ENCODE results near the gene PROSER1. TPM values are rescaled to one million over a fixed set of nuclear protein-coding genes. Genes with fewer than 3 reads are reported as not detected.

PROSER1 gene
- total RNA-seq, 1 experiment from 2014 or later = 58.5 TPM

DNA sequence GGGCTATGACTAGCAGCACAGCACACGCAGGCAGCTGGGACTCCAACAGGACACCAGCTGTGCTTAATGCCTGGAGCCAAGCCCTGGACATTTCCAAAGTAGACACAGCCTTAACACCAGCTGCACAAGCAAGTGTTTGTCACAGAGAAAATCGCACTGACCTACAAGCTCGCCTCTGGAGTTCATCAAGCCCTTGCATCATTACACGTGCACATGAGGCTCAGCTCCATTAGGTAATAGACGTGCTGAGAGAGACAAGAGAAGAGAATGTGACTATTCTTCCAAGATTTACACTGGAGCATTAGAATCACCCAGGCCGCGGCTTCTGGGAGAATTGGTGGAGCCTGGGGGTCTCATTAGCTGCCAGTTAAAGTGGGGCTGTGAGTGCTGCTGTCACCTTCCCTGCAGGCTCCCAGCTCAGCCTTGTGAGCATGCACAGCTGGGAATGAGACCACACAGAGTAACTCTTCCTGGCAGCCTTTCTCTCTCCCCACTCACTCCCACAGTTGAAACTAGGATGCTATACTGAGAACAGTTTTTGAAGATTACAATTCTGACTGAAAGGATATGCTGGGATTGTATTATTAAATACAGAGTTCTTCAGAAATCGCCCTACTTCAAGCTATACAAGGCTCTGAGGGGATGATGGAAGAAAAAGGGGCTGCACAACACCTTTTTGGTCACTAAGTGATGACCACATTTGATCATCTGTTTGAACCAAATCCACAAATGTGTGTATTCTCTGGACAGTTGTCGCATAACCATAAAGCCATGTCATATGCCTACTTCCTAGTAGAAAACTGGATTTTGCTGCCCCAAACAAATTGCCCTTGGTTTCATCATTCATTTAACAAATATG lies 57.8 kb downstream of the PROSER1 start:
- intact Hi-C loops (cut with micrococcal nuclease; ENCODE audit: unreplicated experiment) = no loop called here
- ChIA-PET POLR2A (ENCODE audit: low non-redundant PET) (no interaction called here), CTCF (no interaction called here)
- Histone ChIP-seq H3K27ac (ENCODE audit: low read depth, low read length, poor library complexity, severe bottlenecking) (no peak overlapping the region), H3K4me3 (ENCODE audit: low read depth, low read length, poor library complexity, severe bottlenecking) (no peak overlapping the region), H3K4me1 (ENCODE audit: insufficient read depth, low read length, poor library complexity, severe bottlenecking) (no peaks in the 10 kb centered on the region), H3K27me3 (replicated peaks; ENCODE audit: insufficient read depth, low read depth, low read length, poor library complexity) (no peaks in the 10 kb centered on the region), H3K36me3 (ENCODE audit: insufficient read depth, low read length, poor library complexity, severe bottlenecking) (no peaks in the 10 kb centered on the region), H3K9me3 (ENCODE audit: low read depth, low read length, poor library complexity, severe bottlenecking) (no peaks in the 10 kb centered on the region)
- DNase-seq (ENCODE audit: low spot score) = no peak
- BruUV-seq (replicated peaks) = no TSS peak
- TF ChIP-seq, protein P1, sequence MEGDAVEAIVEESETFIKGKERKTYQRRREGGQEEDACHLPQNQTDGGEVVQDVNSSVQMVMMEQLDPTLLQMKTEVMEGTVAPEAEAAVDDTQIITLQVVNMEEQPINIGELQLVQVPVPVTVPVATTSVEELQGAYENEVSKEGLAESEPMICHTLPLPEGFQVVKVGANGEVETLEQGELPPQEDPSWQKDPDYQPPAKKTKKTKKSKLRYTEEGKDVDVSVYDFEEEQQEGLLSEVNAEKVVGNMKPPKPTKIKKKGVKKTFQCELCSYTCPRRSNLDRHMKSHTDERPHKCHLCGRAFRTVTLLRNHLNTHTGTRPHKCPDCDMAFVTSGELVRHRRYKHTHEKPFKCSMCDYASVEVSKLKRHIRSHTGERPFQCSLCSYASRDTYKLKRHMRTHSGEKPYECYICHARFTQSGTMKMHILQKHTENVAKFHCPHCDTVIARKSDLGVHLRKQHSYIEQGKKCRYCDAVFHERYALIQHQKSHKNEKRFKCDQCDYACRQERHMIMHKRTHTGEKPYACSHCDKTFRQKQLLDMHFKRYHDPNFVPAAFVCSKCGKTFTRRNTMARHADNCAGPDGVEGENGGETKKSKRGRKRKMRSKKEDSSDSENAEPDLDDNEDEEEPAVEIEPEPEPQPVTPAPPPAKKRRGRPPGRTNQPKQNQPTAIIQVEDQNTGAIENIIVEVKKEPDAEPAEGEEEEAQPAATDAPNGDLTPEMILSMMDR (conservative IDR thresholded peaks at IDR 0.05; ENCODE audit: low read depth, low read length) = no peak
- no peak for TF ChIP-seq EZH2 (IDR thresholded peaks at IDR 0.05; ENCODE audit: borderline replicate concordance, low read depth, low read length, poor library complexity, severe bottlenecking)

DNA sequence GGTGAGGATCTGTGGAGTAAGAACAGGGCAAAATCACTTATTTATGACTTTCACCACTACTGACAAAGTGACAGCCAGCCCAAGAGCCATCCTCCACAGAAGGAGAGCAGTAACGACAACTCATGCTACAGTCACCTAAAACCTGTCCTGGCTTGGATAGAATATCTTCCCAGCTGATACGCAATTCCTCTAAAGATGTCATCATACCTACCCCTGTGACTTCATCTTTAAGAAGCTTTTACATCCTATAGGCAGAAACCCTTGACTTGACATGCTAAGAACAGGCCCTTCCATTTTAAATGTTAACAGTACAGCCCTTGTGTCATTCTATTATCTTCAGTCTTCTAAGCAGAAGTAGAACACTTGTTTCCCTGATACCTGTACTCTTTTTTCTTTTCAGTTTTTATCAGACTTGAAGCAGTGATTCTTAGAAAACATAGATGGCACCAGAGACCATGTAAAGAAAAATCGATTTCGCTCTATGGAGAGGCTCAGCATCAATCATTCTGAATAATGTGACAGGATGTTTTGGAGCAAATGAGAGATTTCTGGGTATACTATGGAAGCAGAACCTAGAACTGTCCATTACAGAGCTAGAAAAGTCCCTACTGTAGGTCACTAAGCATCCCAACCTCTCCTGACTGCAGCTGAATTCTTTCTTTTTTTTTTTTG lies 67.4 kb downstream of the PROSER1 start:
- POLR2A ChIA-PET (ENCODE audit: low non-redundant PET) = no interaction called here
- no peak for DNase-seq (ENCODE audit: low spot score)
- intact Hi-C loops (cut with micrococcal nuclease; ENCODE audit: unreplicated experiment) = no loop called here

DNA sequence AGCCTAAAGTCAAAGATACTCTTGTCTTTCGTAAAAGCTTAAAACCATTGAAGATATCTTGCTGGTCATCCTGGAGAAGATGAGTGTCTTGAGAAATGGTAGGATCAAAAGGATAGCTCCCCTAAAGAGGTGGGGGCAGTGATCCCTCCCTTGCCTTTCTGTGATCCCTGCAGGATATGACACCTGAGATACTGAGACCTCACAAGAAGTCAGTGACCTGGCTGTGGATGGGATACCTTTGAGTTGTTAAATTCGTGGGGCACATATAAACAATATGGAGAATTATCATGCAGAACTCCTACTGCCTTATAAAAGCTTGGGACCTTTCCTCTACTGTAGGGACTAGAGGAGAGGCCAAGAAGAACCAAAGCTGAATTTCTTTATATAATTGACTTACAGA lies 68.7 kb downstream of the PROSER1 start:
- CTCF ChIA-PET = no interaction called here
- Histone ChIP-seq H3K27me3 (replicated peaks; ENCODE audit: insufficient read depth, low read depth, low read length, poor library complexity) (no peaks in the 10 kb centered on the region), H3K9me3 (ENCODE audit: low read depth, low read length, poor library complexity, severe bottlenecking) (no peaks in the 10 kb centered on the region), H3K36me3 (ENCODE audit: insufficient read depth, low read length, poor library complexity, severe bottlenecking) (no peaks in the 10 kb centered on the region), H3K27ac (ENCODE audit: low read depth, low read length, poor library complexity, severe bottlenecking) (no peak overlapping the region), H3K4me1 (ENCODE audit: insufficient read depth, low read length, poor library complexity, severe bottlenecking) (no peaks in the 10 kb centered on the region), H3K4me3 (ENCODE audit: low read depth, low read length, poor library complexity, severe bottlenecking) (no peak overlapping the region)
- TF ChIP-seq EZH2 (IDR thresholded peaks at IDR 0.05; ENCODE audit: borderline replicate concordance, low read depth, low read length, poor library complexity, severe bottlenecking) = no peak
- TF ChIP-seq, protein P1 (conservative IDR thresholded peaks at IDR 0.05; ENCODE audit: low read depth, low read length) = no peak
- intact Hi-C loops (cut with micrococcal nuclease; ENCODE audit: unreplicated experiment) = no loop called here
- POLR2A ChIA-PET (ENCODE audit: low non-redundant PET) = no interaction called here
- no TSS peak for BruUV-seq (replicated peaks)
- no peak for DNase-seq (ENCODE audit: low spot score)

More for the DNA sequence above, 67.4 kb downstream of the PROSER1 start:
- H3K36me3 ChIP-seq (ENCODE audit: insufficient read depth, low read length, poor library complexity, severe bottlenecking) = no peaks in the 10 kb centered on the region
- no TSS peak for BruUV-seq (replicated peaks)
- H3K4me3 ChIP-seq (ENCODE audit: low read depth, low read length, poor library complexity, severe bottlenecking) = no peak overlapping the region
- no peaks in the 10 kb centered on the region for H3K4me1 ChIP-seq (ENCODE audit: insufficient read depth, low read length, poor library complexity, severe bottlenecking)
- CTCF ChIA-PET = no interaction called here
- H3K27ac ChIP-seq (ENCODE audit: low read depth, low read length, poor library complexity, severe bottlenecking) = no peak overlapping the region
- TF ChIP-seq EZH2 (IDR thresholded peaks at IDR 0.05; ENCODE audit: borderline replicate concordance, low read depth, low read length, poor library complexity, severe bottlenecking) = no peak
- TF ChIP-seq, protein P1 (conservative IDR thresholded peaks at IDR 0.05; ENCODE audit: low read depth, low read length) = peak; percentile 24; the same call in 1 of the 2 replicates
- no peaks in the 10 kb centered on the region for H3K9me3 ChIP-seq (ENCODE audit: low read depth, low read length, poor library complexity, severe bottlenecking)
- no peaks in the 10 kb centered on the region for H3K27me3 ChIP-seq (replicated peaks; ENCODE audit: insufficient read depth, low read depth, low read length, poor library complexity)

All from A673 (cell line).